ENCODE results near the gene PARD3.

DNA sequence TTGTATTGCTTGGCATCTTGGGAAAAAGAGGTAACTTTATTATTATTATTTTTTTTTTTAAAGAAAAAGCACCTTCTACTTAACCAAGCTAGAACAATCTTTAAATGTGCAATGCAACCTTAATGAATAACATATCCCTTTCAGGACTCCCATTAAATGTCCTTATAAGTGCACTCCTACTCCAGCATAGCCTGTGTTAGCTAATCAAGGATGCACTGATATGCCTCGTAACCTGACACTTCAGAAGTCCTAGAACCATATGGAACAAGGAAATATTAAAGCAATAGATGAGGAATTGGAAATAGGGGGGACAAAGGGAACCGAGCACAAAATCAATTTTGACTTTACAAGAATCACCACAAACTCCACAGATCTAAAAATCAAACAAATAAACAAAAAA is 522.4 kb downstream of the PARD3 start:
- TF ChIP-seq, protein P1, sequence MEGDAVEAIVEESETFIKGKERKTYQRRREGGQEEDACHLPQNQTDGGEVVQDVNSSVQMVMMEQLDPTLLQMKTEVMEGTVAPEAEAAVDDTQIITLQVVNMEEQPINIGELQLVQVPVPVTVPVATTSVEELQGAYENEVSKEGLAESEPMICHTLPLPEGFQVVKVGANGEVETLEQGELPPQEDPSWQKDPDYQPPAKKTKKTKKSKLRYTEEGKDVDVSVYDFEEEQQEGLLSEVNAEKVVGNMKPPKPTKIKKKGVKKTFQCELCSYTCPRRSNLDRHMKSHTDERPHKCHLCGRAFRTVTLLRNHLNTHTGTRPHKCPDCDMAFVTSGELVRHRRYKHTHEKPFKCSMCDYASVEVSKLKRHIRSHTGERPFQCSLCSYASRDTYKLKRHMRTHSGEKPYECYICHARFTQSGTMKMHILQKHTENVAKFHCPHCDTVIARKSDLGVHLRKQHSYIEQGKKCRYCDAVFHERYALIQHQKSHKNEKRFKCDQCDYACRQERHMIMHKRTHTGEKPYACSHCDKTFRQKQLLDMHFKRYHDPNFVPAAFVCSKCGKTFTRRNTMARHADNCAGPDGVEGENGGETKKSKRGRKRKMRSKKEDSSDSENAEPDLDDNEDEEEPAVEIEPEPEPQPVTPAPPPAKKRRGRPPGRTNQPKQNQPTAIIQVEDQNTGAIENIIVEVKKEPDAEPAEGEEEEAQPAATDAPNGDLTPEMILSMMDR (IDR thresholded peaks at IDR 0.05; ENCODE audit: insufficient read depth, low read depth, low read length): no peak
- TF ChIP-seq EZH2 (IDR thresholded peaks at IDR 0.05; ENCODE audit: insufficient read depth, low read length): no peak

Measured in astrocyte (in vitro differentiated cells and primary cell).